RWPE2 (cell line): ENCODE data around the gene LRMDA.

Experiments used
- ATAC-seq: fragments of 200-7000 bp; cut with Tn5 transposase; 3 replicates; pipeline ENCODE4 v1.9.1; 2021; ENCODE audit warnings: low read depth
- DNase-seq: peaks from one replicate; pipeline ENCODE4 v3.0.0-alpha.2; 2020; ENCODE audit warnings: low spot score
- H3K27ac ChIP-seq: fragments of 450-650 bp; 2 replicates; pipeline ENCODE4 v1.5.1; 2017; ENCODE audit warnings: mild to moderate bottlenecking; ENCODE audit not compliant: poor library complexity, severe bottlenecking
- H3K27me3 ChIP-seq: fragments of 250-450 bp; sonication (Bioruptor Pico); 2 replicates; pipeline ENCODE4 v1.5.1; 2021; ENCODE audit warnings: mild to moderate bottlenecking, moderate library complexity; ENCODE audit not compliant: insufficient read depth, poor library complexity, severe bottlenecking
- H3K36me3 ChIP-seq: fragments of 250-450 bp; sonication (Bioruptor Pico); 2 replicates; pipeline ENCODE4 v1.5.1; 2020; ENCODE audit warnings: low read depth, mild to moderate bottlenecking, moderate library complexity
- H3K4me1 ChIP-seq: fragments of 250-450 bp; sonication (Bioruptor Pico); 2 replicates; pipeline ENCODE4 v1.5.1; 2021; ENCODE audit warnings: mild to moderate bottlenecking, moderate library complexity; ENCODE audit not compliant: insufficient read depth, poor library complexity, severe bottlenecking
- H3K4me3 ChIP-seq: fragments of 250-450 bp; sonication (Bioruptor Pico); 2 replicates; pipeline ENCODE4 v1.5.1; 2021; ENCODE audit warnings: mild to moderate bottlenecking, moderate library complexity; ENCODE audit not compliant: severe bottlenecking
- H3K9me3 ChIP-seq: fragments of 250-450 bp; sonication (Bioruptor Pico); 2 replicates; pipeline ENCODE4 v1.5.1; 2021; ENCODE audit warnings: mild to moderate bottlenecking, moderate library complexity; ENCODE audit not compliant: severe bottlenecking
- CTCF ChIP-seq: fragments of 450-650 bp; IDR thresholded peaks from one replicate; pipeline ENCODE4 v1.5.1; 2017; ENCODE audit warnings: mild to moderate bottlenecking, moderate library complexity; ENCODE audit not compliant: poor library complexity, severe bottlenecking

LRMDA gene

GRCh38 chr10:75751232-75751631, 319.8 kb downstream of the LRMDA start:
- no peak for TF ChIP-seq CTCF
- no peaks in the 10 kb centered on the region for H3K27me3 ChIP-seq
- no peak overlapping the region for H3K4me3 ChIP-seq
- no peak for ATAC-seq
- no peaks in the 10 kb centered on the region for H3K9me3 ChIP-seq
- H3K4me1 ChIP-seq = no peaks in the 10 kb centered on the region
- no peak overlapping the region for H3K27ac ChIP-seq
- no peaks in the 10 kb centered on the region for H3K36me3 ChIP-seq
- no peak for DNase-seq

GRCh38 chr10:75753621-75754020, 322.2 kb downstream of the LRMDA start:
- ATAC-seq (no peak), DNase-seq (no peak)
- H3K4me1 ChIP-seq = no peaks in the 10 kb centered on the region
- H3K36me3 ChIP-seq = no peaks in the 10 kb centered on the region
- no peak overlapping the region for H3K4me3 ChIP-seq
- H3K27me3 ChIP-seq = no peaks in the 10 kb centered on the region
- no peak overlapping the region for H3K27ac ChIP-seq
- no peak for TF ChIP-seq CTCF
- H3K9me3 ChIP-seq = no peaks in the 10 kb centered on the region

- Histone ChIP-seq H3K27me3 (no peaks in the 10 kb centered on the region), H3K4me1 (no peaks in the 10 kb centered on the region), H3K4me3 (no peak overlapping the region), H3K27ac (no peak overlapping the region), H3K36me3 (no peaks in the 10 kb centered on the region), H3K9me3 (no peaks in the 10 kb centered on the region)
- TF ChIP-seq CTCF = no peak
- ATAC-seq (no peak), DNase-seq (no peak)
Observed at GRCh38 chr10:75754096-75754831, 322.8 kb downstream of the LRMDA start.

- no peaks in the 10 kb centered on the region for H3K4me1 ChIP-seq
- TF ChIP-seq CTCF = no peak
- H3K36me3 ChIP-seq = no peaks in the 10 kb centered on the region
- no peak for DNase-seq
- H3K27ac ChIP-seq = no peak overlapping the region
- peaks cover 3% of the 10 kb centered on the region for H3K27me3 ChIP-seq
- no peak for ATAC-seq
- no peak overlapping the region for H3K4me3 ChIP-seq
- no peaks in the 10 kb centered on the region for H3K9me3 ChIP-seq
Observed at GRCh38 chr10:75755528-75755927, 324.1 kb downstream of the LRMDA start.

GRCh38 chr10:75761289-75761688, 329.9 kb downstream of the LRMDA start:
- ATAC-seq = no peak
- DNase-seq = no peak
- Histone ChIP-seq H3K27me3 (peaks cover 8% of the 10 kb centered on the region), H3K4me1 (no peaks in the 10 kb centered on the region), H3K27ac (no peak overlapping the region), H3K9me3 (no peaks in the 10 kb centered on the region), H3K4me3 (no peak overlapping the region), H3K36me3 (no peaks in the 10 kb centered on the region)
- TF ChIP-seq CTCF = no peak
